Heart right ventricle (tissue), 16 donors: ENCODE data around the gene FGF12. TPM values are rescaled to one million over a fixed set of nuclear protein-coding genes. Genes with fewer than 3 reads are reported as not detected.

Experiments
- ATAC-seq, 8 donors: fragments of 200-7000 bp; cut with Tn5 transposase; one replicate each; pipeline ENCODE4 v1.9.1; 2020; ENCODE audit warnings: mild to moderate bottlenecking in 8 of 8, moderate library complexity in 8 of 8, moderate number of reproducible peaks in 1 of 8
- DNase-seq, 2 donors: peaks; one replicate each; pipeline ENCODE4 v3.0.0-alpha.2; 2020
- H3K27ac ChIP-seq, 10 donors: fragments of 200-600 bp; sonication (generic) in 2 of 10; one replicate each; pipeline versions ENCODE4 v1.5.0 to v1.8.0; 2020 to 2022; ENCODE audit warnings: mild to moderate bottlenecking in 3 of 10
- H3K27me3 ChIP-seq, 7 donors: fragments of 200-600 bp; one replicate each; pipeline ENCODE4 v1.8.0; 2021 to 2022; ENCODE audit warnings: mild to moderate bottlenecking in 2 of 7
- H3K36me3 ChIP-seq, 9 donors: fragments of 200-600 bp; sonication (generic) in 1 of 9; one replicate each; pipeline versions ENCODE4 v1.5.0 to v1.8.0; 2020 to 2022; ENCODE audit warnings: mild to moderate bottlenecking in 2 of 9
- H3K4me1 ChIP-seq, 9 donors: fragments of 200-600 bp; sonication (generic) in 1 of 9; one replicate each; pipeline versions ENCODE4 v1.5.0 to v1.8.0; 2020 to 2022; ENCODE audit warnings: mild to moderate bottlenecking in 4 of 9
- H3K4me3 ChIP-seq, 10 donors: fragments of 200-600 bp; sonication (generic) in 2 of 10; one replicate each; pipeline versions ENCODE4 v1.5.0 to v1.8.0; 2020 to 2022; ENCODE audit warnings: mild to moderate bottlenecking in 7 of 10, moderate library complexity in 2 of 10
- H3K9me3 ChIP-seq, 11 donors: fragments of 200-600 bp in 10 of 11; sonication (generic) in 2 of 11; one replicate each; pipeline versions ENCODE4 v1.5.0 to v1.8.0; 2013 to 2022; ENCODE audit warnings: mild to moderate bottlenecking in 2 of 11, control low read depth in 1 of 11, moderate library complexity in 1 of 11
- CTCF ChIP-seq, 9 donors: fragments of 200-600 bp; sonication (generic) in 2 of 9; IDR thresholded peaks; one replicate each; pipeline versions ENCODE4 v1.5.0 to v1.8.0; 2021 to 2022; ENCODE audit warnings: antibody characterized with exemption in 9 of 9, mild to moderate bottlenecking in 5 of 9, moderate library complexity in 1 of 9
- WGBS, 2 donors: extraction: QIAGEN DNeasy Blood & Tissue Kit; methylation state at CpG; one replicate each; pipeline ENCODE4 v1.1.7; 2013; ENCODE audit warnings: inconsistent platforms in 1 of 2; 5-methylcytosine and 5-hydroxymethylcytosine counted together
- intact Hi-C, 10 donors: fragments of 100-400 bp; cut with DNase I; formaldehyde crosslinking; loops; one replicate each; pipeline versions ENCODE4 v1.11.1 to v1.14.2; 2022
- polyA plus RNA-seq, 2 donors: library from polyadenylated mRNA; stranded (reverse); fragments of 200-250 nt; gene quantifications; one replicate each; pipeline ENCODE4 v1.2.3, GENCODE V29; 2013
- total RNA-seq, 10 donors: library from RNA; stranded (reverse); fragmentation: NEBNext Ultra II Directional in 3 of 10; extraction: Animal tissue kit (Norgen Biotek cat#: 25700) in 3 of 10; gene quantifications; one replicate each; pipeline versions ENCODE4 v1.2.1 to v1.2.4, GENCODE V29; 2021 to 2023
- donor health status: Arrhythmogenic right ventricular cardiomyopathy.
- donor health status: ischemic (EF 13 %, LVEDD 7.1; RV severe dilation, severe dysfunction).
- donor health status: healthy with polysubstance abuse.
- donor health status: DM: no; HTN: yes; CAD: no.
- donor health status: DM: no; HTN: no; CAD: no.
- donor health status: ischemic (EF 25% LVEDD 6.9; RV normal size, moderate dysfunction).
- donor health status: ischemic (EF 25% LVEDD 5.7; RV mildly dilated, moderate dysfunction).
- donor health status: healthy.
- donor health status: DM: yes; HTN: yes; CAD: no.
- donor health status: Ischemic cardiomyopathy.
- donor health status: ischemic (EF 35%, LVEDD 5.7; RV mildly dilated, moderate dysfunction).
- donor health status: nonischemic (EF 11% LVEDD 7.7; RV severe dilation, severe dysfunction).
- donor health status: DM: yes; HTN: yes; CAD: no.
- donor health status: PGD.
- donor health status: ischemic (EF 29% LVEDD 5.4; RV normal size, mild dysfunction).
- donor health status: nonischemic (EF 23%, LVEDD 6.1; RV moderate dilation, normal function).

The FGF12 gene
- total and polyA plus RNA-seq, 12 donors: 26.5 to 504 (median 313) TPM

- Histone ChIP-seq H3K4me3 (no peak overlapping the region), H3K36me3 (no peaks in the 10 kb centered on the region), H3K9me3 (no peaks in the 10 kb centered on the region), H3K27ac (no peak overlapping the region), H3K4me1 (peaks cover 0 to 4% (median 0%) of the 10 kb centered on the region in 9 donors), H3K27me3 (no peaks in the 10 kb centered on the region)
- WGBS, 2 donors: 63% methylated on average over 7 of the region's 7 CpGs
- intact Hi-C loops: no loop called here
- no peak for ATAC-seq
- no peak for DNase-seq
- TF ChIP-seq CTCF (IDR thresholded peaks at IDR 0.05): no peak
These were observed 451.5 kb downstream of the FGF12 start for GRCh38 chr3:192275741-192276355.

- TF ChIP-seq CTCF (IDR thresholded peaks at IDR 0.05): no peak
These were observed 453.7 kb downstream of the FGF12 start for GRCh38 chr3:192273697-192274010.

GRCh38 chr3:192273001-192273696 is 454.2 kb downstream of the FGF12 start:
- Histone ChIP-seq H3K27me3 (no peaks in the 10 kb centered on the region), H3K36me3 (no peaks in the 10 kb centered on the region), H3K9me3 (no peaks in the 10 kb centered on the region), H3K4me3 (no peak overlapping the region), H3K27ac (no peak overlapping the region), H3K4me1 (peaks cover 0 to 4% (median 0%) of the 10 kb centered on the region in 9 donors)
- DNase-seq: no peak
- intact Hi-C loops: no loop called here
- ATAC-seq: no peak
- no peak for TF ChIP-seq CTCF (IDR thresholded peaks at IDR 0.05)
- WGBS, 2 donors: 81 to 88% methylated on average over 3 of the region's 3 CpGs

More at GRCh38 chr3:192273697-192274010, 453.7 kb downstream of the FGF12 start:
- intact Hi-C loops: no loop called here
- Histone ChIP-seq H3K4me3 (no peak overlapping the region), H3K27ac (no peak overlapping the region), H3K36me3 (no peaks in the 10 kb centered on the region), H3K9me3 (no peaks in the 10 kb centered on the region), H3K4me1 (peaks cover 0 to 4% (median 0%) of the 10 kb centered on the region in 9 donors), H3K27me3 (no peaks in the 10 kb centered on the region)
- DNase-seq: no peak
- ATAC-seq: no peak
- 71 to 74% methylated on average over 3 of the region's 3 CpGs for WGBS, 2 donors

GRCh38 chr3:192262001-192262400 is 465.3 kb downstream of the FGF12 start:
- WGBS, 2 donors: 67 to 79% methylated on average over 4 of the region's 4 CpGs
- Histone ChIP-seq H3K4me3 (no peak overlapping the region), H3K36me3 (no peaks in the 10 kb centered on the region), H3K27me3 (no peaks in the 10 kb centered on the region), H3K9me3 (no peaks in the 10 kb centered on the region), H3K27ac (no peak overlapping the region), H3K4me1 (peaks cover 0 to 20% (median 0%) of the 10 kb centered on the region in 9 donors)
- TF ChIP-seq CTCF (IDR thresholded peaks at IDR 0.05): no peak
- ATAC-seq (no peak), DNase-seq (no peak)
- intact Hi-C loops: no loop called here
